CD8-positive, alpha-beta memory T cell (primary cell): ENCODE results near the gene SPINDOC. TPM values are rescaled to one million over a fixed set of nuclear protein-coding genes. Genes with fewer than 3 reads are reported as not detected.

Experiments used
- polyA plus RNA-seq: library from polyadenylated mRNA; unstranded; fragments of 300-500 nt; fragmentation: Illumina TruSeq; gene quantifications from one replicate; pipeline ENCODE4 v1.2.3, GENCODE V29; 2021
- total RNA-seq, 2 experiments: library from RNA; stranded (reverse); gene quantifications; one replicate each; pipeline ENCODE4 v1.2.3, GENCODE V29; 2021

SPINDOC gene
- total and polyA plus RNA-seq, 3 experiments from 2014 or later = 1.4 to 41.4 (median 38.7) TPM

Other genes with a start within 250 kb of the SPINDOC start
- gene PLAAT3, start 199.0 kb upstream of the SPINDOC start, total RNA-seq = 10 to 100 TPM; 13.9 to 16.0 TPM
- 39.5 TPM for gene PLAAT3, start 199.0 kb upstream of the SPINDOC start, polyA plus RNA-seq
- gene ATL3, start 142.1 kb upstream of the SPINDOC start, total RNA-seq = 10 to 100 TPM; 41.9 to 42.1 TPM
- 21.5 TPM for gene ATL3, start 142.1 kb upstream of the SPINDOC start, polyA plus RNA-seq
- 10 to 100 TPM; 46.5 to 48.5 TPM for gene RTN3, start 132.0 kb upstream of the SPINDOC start, total RNA-seq
- gene RTN3, start 132.0 kb upstream of the SPINDOC start, polyA plus RNA-seq = 48.4 TPM
- 1 to 10 TPM; 7.0 to 7.6 TPM for gene ZFTA, start 44.7 kb upstream of the SPINDOC start, total RNA-seq
- 0.37 TPM for gene ZFTA, start 44.7 kb upstream of the SPINDOC start, polyA plus RNA-seq
- gene MARK2, start 25.7 kb downstream of the SPINDOC start, total RNA-seq = 10 to 100 TPM; 34.5 to 38.0 TPM
- 72.5 TPM for gene MARK2, start 25.7 kb downstream of the SPINDOC start, polyA plus RNA-seq
- under 1 TPM; 0.11 to 0.13 TPM for gene RCOR2, start 103.7 kb downstream of the SPINDOC start, total RNA-seq
- not detected for gene RCOR2, start 103.7 kb downstream of the SPINDOC start, polyA plus RNA-seq
- 10 to 100 TPM; 20.2 to 26.2 TPM for gene NAA40, start 125.5 kb downstream of the SPINDOC start, total RNA-seq
- 15.9 TPM for gene NAA40, start 125.5 kb downstream of the SPINDOC start, polyA plus RNA-seq
- gene COX8A, start 161.2 kb downstream of the SPINDOC start, total RNA-seq = 100 to 1,000 TPM; 373 to 424 TPM
- gene COX8A, start 161.2 kb downstream of the SPINDOC start, polyA plus RNA-seq = 388 TPM
- gene OTUB1, start 173.0 kb downstream of the SPINDOC start, total RNA-seq = 10 to 100 TPM; 75.8 to 85.0 TPM
- gene OTUB1, start 173.0 kb downstream of the SPINDOC start, polyA plus RNA-seq = 135 TPM
- gene FLRT1, start 222.5 kb downstream of the SPINDOC start, total RNA-seq = not detected
- gene FLRT1, start 222.5 kb downstream of the SPINDOC start, polyA plus RNA-seq = not detected